ENCODE measurements around the gene TMEM235. TPM values are rescaled to one million over a fixed set of nuclear protein-coding genes. Genes with fewer than 3 reads are reported as not detected.
A peak's percentile ranks its signal among the peaks of the same experiment; 100 is the strongest.

The TMEM235 gene
- total RNA-seq, 1 donor from 2014 or later = not detected

GRCh38 chr17:78266771-78267170 lies 35.3 kb downstream of the TMEM235 start:
- Histone ChIP-seq H3K4me1 (peaks cover 37% of the 10 kb centered on the region), H3K4me2 (no peak overlapping the region), H3K9me3 (ENCODE audit: low read depth) (no peaks in the 10 kb centered on the region), H3K36me3 (no peaks in the 10 kb centered on the region), H4K20me1 (ENCODE audit: low read depth) (no peaks in the 10 kb centered on the region), H3F3A (ENCODE audit: low read depth) (peaks cover 21% of the 10 kb centered on the region), H2AFZ (replicated peaks) (no peak overlapping the region), H3K27ac (no peak overlapping the region), H3K9ac (no peak overlapping the region), H3K27me3 (no peaks in the 10 kb centered on the region), H3K79me2 (ENCODE audit: low read depth) (no peaks in the 10 kb centered on the region), H3K4me3 (no peak overlapping the region)
- H3K36me3 Mint-ChIP-seq = no peaks in the 10 kb centered on the region
- H3K9me3 Mint-ChIP-seq = no peaks in the 10 kb centered on the region
- peaks cover 5% of the 10 kb centered on the region for H3K27me3 Mint-ChIP-seq (ENCODE audit: insufficient read depth, low read depth)
- no peak for DNase-seq (ENCODE audit: low spot score)
- H3K27ac Mint-ChIP-seq = peak overlapping the region; percentile 30
- no peak overlapping the region for H3K4me3 Mint-ChIP-seq
- TF ChIP-seq EZH2phosphoT487 (IDR thresholded peaks at IDR 0.05) (no peak), EZH2 (IDR thresholded peaks at IDR 0.05) (no peak)
- TF ChIP-seq, protein P1, sequence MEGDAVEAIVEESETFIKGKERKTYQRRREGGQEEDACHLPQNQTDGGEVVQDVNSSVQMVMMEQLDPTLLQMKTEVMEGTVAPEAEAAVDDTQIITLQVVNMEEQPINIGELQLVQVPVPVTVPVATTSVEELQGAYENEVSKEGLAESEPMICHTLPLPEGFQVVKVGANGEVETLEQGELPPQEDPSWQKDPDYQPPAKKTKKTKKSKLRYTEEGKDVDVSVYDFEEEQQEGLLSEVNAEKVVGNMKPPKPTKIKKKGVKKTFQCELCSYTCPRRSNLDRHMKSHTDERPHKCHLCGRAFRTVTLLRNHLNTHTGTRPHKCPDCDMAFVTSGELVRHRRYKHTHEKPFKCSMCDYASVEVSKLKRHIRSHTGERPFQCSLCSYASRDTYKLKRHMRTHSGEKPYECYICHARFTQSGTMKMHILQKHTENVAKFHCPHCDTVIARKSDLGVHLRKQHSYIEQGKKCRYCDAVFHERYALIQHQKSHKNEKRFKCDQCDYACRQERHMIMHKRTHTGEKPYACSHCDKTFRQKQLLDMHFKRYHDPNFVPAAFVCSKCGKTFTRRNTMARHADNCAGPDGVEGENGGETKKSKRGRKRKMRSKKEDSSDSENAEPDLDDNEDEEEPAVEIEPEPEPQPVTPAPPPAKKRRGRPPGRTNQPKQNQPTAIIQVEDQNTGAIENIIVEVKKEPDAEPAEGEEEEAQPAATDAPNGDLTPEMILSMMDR (IDR thresholded peaks at IDR 0.05) = no peak
- H3K4me1 Mint-ChIP-seq = peaks cover 59% of the 10 kb centered on the region

- Mint-ChIP-seq H3K36me3 (no peaks in the 10 kb centered on the region), H3K4me1 (peaks cover 66% of the 10 kb centered on the region), H3K27ac (peak overlapping the region; percentile 42), H3K27me3 (ENCODE audit: insufficient read depth, low read depth) (peaks cover 7% of the 10 kb centered on the region), H3K9me3 (no peaks in the 10 kb centered on the region), H3K4me3 (no peak overlapping the region)
- Histone ChIP-seq H3K4me3 (no peak overlapping the region), H3K27ac (no peak overlapping the region), H2AFZ (replicated peaks) (no peak overlapping the region), H3F3A (ENCODE audit: low read depth) (peaks cover 21% of the 10 kb centered on the region), H3K79me2 (ENCODE audit: low read depth) (no peaks in the 10 kb centered on the region), H3K4me2 (peak overlapping the region; percentile 54), H3K9me3 (ENCODE audit: low read depth) (no peaks in the 10 kb centered on the region), H4K20me1 (ENCODE audit: low read depth) (no peaks in the 10 kb centered on the region), H3K36me3 (no peaks in the 10 kb centered on the region), H3K27me3 (no peaks in the 10 kb centered on the region), H3K9ac (no peak overlapping the region), H3K4me1 (peaks cover 44% of the 10 kb centered on the region)
- TF ChIP-seq, protein P1 (IDR thresholded peaks at IDR 0.05) = no peak
- TF ChIP-seq EZH2phosphoT487 (IDR thresholded peaks at IDR 0.05) (no peak), EZH2 (IDR thresholded peaks at IDR 0.05) (no peak)
- DNase-seq (ENCODE audit: low spot score) = no peak
Observed at GRCh38 chr17:78267253-78268073, 36.0 kb downstream of the TMEM235 start.

DNA sequence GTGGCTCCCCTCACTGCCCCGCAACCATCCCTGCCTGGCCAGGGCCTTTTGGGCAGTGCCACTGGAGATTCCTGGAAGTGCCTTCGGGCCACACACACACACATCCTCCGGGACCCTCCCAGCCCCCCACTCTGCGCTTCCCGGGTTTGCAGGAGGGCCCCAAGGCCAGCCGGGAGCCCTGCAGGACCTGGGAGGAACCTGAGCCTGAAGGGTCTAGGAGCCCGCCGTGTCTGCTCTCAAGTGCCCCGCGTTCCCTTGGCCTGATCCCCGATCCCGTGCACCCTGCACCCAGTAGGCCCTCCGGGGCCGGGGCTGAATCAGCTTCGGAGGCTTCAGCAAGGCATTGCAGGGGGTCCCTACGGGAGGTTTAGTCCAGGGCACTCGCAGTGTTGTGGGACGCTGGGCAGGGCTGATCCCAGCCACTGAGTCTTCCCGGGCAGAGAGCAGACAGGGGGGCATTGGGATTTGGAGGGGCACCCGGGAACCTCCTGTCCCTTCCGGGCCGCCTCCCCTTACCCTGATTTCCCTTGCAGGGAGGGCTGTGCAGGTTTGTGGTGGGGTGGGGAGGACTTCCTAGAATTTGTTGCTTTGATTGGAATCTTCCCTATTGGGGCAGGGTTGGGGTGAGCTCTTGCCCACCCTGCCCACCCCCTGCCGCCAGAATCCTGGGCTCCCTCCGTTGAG lies 36.9 kb downstream of the TMEM235 start:
- Histone ChIP-seq H3K27ac (no peak overlapping the region), H3K4me3 (no peak overlapping the region), H3K9me3 (ENCODE audit: low read depth) (no peaks in the 10 kb centered on the region), H3K79me2 (ENCODE audit: low read depth) (no peaks in the 10 kb centered on the region), H2AFZ (replicated peaks) (no peak overlapping the region), H4K20me1 (ENCODE audit: low read depth) (no peaks in the 10 kb centered on the region), H3K9ac (no peak overlapping the region), H3K27me3 (no peaks in the 10 kb centered on the region), H3F3A (ENCODE audit: low read depth) (peaks cover 27% of the 10 kb centered on the region), H3K4me1 (peaks cover 48% of the 10 kb centered on the region), H3K36me3 (no peaks in the 10 kb centered on the region), H3K4me2 (peak overlapping the region; percentile 54)
- TF ChIP-seq EZH2 (IDR thresholded peaks at IDR 0.05) = no peak
- no peak for TF ChIP-seq EZH2phosphoT487 (IDR thresholded peaks at IDR 0.05)
- TF ChIP-seq, protein P1 (IDR thresholded peaks at IDR 0.05) = no peak
- no peaks in the 10 kb centered on the region for H3K36me3 Mint-ChIP-seq
- H3K27ac Mint-ChIP-seq = peak overlapping the region; percentile 66
- no peak for DNase-seq (ENCODE audit: low spot score)
- H3K27me3 Mint-ChIP-seq (ENCODE audit: insufficient read depth, low read depth) = peaks cover 7% of the 10 kb centered on the region
- H3K9me3 Mint-ChIP-seq = no peaks in the 10 kb centered on the region
- peak overlapping the region; percentile 41 for H3K4me3 Mint-ChIP-seq
- H3K4me1 Mint-ChIP-seq = peaks cover 65% of the 10 kb centered on the region

Data from neural progenitor cell (in vitro differentiated cells).